Measurements from ENCODE around the gene SH2D7. TPM values are rescaled to one million over a fixed set of nuclear protein-coding genes. Genes with fewer than 3 reads are reported as not detected.

Gene SH2D7
- total RNA-seq, 2 experiments from 2014 or later, result not detected

DNA sequence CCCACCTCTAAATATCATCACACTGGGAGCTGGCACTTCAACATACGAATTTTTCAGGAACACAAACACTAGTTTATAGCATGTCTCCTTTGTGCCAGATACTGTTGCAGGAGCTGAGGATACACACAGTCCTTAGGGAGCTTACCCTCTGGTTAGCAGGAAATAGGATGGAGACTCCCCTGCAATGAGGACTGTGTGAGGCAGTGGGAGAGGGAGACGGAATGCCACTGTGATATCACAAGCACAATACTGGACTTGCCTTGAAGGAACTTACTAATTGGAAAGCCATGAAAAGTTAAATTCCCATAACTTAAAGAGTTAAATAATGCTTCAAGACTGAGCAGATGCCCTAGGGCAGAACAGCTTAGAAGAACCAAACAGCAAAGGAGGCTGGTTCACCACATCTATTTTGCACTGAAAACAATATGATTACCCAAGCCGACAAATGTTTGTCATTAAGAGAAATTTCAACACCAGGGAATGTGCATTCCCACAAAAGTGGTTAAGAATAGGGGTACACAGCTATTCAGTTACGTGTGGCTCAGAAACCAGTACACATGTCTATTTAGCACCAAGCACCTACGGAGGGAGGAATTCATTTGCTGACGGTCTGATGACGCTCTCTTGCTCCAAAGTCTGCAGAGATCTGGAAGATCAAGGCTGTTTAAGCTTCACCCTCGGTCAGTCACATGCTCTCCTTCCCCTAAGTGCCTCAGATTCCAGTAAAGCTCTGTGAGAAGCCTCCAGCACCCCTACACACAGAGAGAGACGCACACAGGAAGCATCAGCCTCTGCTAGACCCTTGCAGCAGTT, 20.1 kb upstream of the SH2D7 start:
- Mint-ChIP-seq H3K36me3 (ENCODE audit: low read depth) (peaks cover 49% of the 10 kb centered on the region), H3K4me3 (peak overlapping the region; percentile 15), H3K27me3 (no peaks in the 10 kb centered on the region), H3K27ac (peak overlapping the region; percentile 32), H3K9me3 (no peaks in the 10 kb centered on the region), H3K4me1 (peaks cover 50% of the 10 kb centered on the region)
- no peak for DNase-seq
- CTCF ChIA-PET, result interaction anchor here (1.0 to 10.2 kb wide), 8 partner anchors 11 to 113 kb away, joined by 3 to 125 read pairs (median 4); no protein-coding TSS in a partner anchor
- POLR2A ChIA-PET, result interaction anchor here (1.0 to 8.5 kb wide), 4 partner anchors 16 to 37 kb away, joined by 3 to 202 read pairs (median 4); no protein-coding TSS in a partner anchor

DNA sequence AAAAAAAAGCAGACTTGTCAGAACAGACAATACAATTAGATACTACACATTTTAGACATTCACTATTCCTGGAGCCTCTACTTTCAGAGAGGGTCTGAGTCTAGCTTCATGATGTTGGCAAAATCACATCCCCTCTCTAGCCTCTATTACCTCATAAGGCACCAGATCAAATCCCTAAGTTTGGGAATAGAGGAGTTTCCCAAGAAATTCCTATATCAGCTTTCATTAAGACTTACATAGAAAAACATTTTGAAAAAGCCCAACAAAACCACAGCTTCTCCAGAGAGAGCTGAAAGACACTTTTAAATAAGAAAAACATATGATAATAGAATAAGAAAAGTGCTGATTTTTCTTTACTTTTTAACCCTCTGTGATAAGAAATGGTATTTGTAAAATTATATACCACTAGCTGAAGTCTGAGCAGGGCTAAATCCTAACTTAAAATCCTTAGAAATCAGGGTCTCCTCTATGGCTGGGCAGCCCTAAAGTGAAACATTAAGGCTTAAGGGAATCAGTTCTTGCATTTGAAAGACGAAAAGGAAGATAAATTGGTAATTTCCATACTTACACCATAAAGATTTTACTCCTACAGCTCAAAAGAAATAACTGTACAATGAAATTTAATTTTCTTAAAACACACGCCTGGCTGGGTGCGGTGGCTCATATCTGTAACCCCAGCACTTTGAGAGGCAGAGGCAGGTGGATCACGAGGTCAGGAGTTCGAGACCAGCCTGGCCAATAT, 19.1 kb upstream of the SH2D7 start:
- peaks cover 46% of the 10 kb centered on the region for H3K36me3 Mint-ChIP-seq (ENCODE audit: low read depth)
- peak overlapping the region; percentile 15 for H3K4me3 Mint-ChIP-seq
- no peak for DNase-seq
- no peaks in the 10 kb centered on the region for H3K9me3 Mint-ChIP-seq
- H3K4me1 Mint-ChIP-seq, result peaks cover 55% of the 10 kb centered on the region
- H3K27me3 Mint-ChIP-seq, result no peaks in the 10 kb centered on the region
- POLR2A ChIA-PET, result interaction anchor here (1.0 to 8.5 kb wide), 4 partner anchors 17 to 38 kb away, joined by 3 to 202 read pairs (median 4); no protein-coding TSS in a partner anchor
- H3K27ac Mint-ChIP-seq, result peak overlapping the region; percentile 32
- CTCF ChIA-PET, result interaction anchor here (1.0 to 10.2 kb wide), 7 partner anchors 12 to 114 kb away, joined by 3 to 125 read pairs (median 5); no protein-coding TSS in a partner anchor

DNA sequence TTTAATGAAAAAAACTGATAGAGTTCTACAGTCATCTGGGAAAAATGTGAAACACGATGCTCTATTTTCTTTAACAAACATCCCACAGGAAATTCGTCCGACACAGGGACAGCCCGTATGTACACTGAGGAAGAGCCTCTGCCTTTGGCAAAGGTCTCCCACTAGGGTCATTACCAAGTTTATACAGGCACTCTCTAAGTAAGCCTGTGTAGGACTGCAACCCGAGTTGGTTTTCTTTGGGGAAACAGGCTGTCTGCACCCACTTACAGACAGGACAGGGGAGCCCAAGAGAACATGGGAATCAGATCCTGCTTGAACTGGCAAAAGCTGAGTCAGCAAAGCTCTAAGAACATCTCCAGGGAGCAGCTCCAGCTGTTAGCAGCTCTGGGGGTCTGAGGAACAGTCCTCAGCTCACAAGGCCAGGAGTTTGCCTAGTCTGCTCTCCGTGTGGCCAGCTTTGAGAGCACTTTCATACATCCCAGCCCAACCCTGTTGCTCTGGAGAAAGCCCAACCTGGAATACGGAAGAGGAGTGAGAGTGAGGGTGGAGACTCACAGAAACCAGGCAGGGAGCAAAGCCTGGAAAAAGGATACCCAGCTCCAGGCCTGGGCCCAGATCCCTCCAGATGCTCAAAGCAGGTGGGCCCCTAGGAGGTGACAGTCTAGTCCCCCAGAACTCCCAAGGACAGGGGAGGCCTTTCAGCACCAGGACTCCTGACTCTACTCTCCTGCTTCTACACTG, 16.7 kb upstream of the SH2D7 start:
- H3K27ac Mint-ChIP-seq, result peak overlapping the region; percentile 89
- H3K36me3 Mint-ChIP-seq (ENCODE audit: low read depth), result peaks cover 41% of the 10 kb centered on the region
- peak overlapping the region; percentile 100 for H3K4me3 Mint-ChIP-seq
- no peaks in the 10 kb centered on the region for H3K9me3 Mint-ChIP-seq
- CTCF ChIA-PET, result interaction anchor here (1.1 to 10.2 kb wide), 6 partner anchors 15 to 166 kb away, joined by 3 to 61 read pairs (median 4); no protein-coding TSS in a partner anchor
- H3K4me1 Mint-ChIP-seq, result peaks cover 56% of the 10 kb centered on the region
- DNase-seq, result no peak
- POLR2A ChIA-PET, result interaction anchor here (0.6 to 2.4 kb wide), 8 partner anchors 8 to 56 kb away, joined by 3 to 17 read pairs (median 4); no protein-coding TSS in a partner anchor
- H3K27me3 Mint-ChIP-seq, result no peaks in the 10 kb centered on the region

DNA sequence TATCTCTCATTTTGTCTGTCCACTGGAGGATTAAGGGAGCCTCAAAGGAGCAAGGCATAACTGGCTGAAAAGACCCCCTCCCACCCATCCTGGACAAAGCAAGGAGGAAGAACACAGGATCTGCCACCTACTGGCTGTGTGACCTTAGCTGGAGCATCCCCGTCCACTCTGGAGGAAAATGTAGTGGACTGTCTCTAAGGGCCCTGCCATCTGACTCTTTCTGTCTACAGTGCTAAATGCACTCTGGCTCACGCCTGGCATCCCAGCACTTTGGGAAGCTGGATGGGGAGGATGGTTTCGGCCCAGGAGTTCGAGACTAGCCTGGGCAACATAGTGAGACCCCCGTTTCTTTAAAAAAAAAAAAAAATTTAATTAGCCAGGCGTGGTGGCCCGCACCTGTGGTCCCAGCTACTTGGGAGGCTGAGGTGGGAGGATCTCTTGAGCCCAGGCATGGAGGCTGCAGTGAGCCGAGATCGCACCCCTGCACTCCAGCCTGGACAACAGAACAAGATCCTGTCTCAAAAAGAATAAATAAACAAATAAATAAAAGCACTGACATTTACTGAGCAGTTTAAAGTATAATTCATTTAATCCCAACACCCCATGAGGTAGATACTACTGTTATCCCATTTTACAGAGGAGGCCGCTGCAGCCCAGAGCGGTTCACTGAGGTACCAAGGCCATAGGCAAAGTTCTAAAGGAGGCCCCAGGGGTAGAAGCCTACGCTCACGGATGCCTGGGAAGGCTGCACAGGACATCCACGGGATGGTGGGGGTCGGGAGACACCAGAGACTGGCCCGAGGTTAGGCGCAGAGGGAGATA, 15.9 kb upstream of the SH2D7 start:
- peaks cover 52% of the 10 kb centered on the region for H3K4me1 Mint-ChIP-seq
- peaks cover 37% of the 10 kb centered on the region for H3K36me3 Mint-ChIP-seq (ENCODE audit: low read depth)
- POLR2A ChIA-PET, result interaction anchor here (0.8 to 2.4 kb wide), 12 partner anchors 13 to 57 kb away, joined by 3 to 17 read pairs (median 4); no protein-coding TSS in a partner anchor
- H3K27me3 Mint-ChIP-seq, result no peaks in the 10 kb centered on the region
- no peak for DNase-seq
- H3K4me3 Mint-ChIP-seq, result peak overlapping the region; percentile 100
- H3K9me3 Mint-ChIP-seq, result no peaks in the 10 kb centered on the region
- peak overlapping the region; percentile 89 for H3K27ac Mint-ChIP-seq
- CTCF ChIA-PET, result interaction anchor here (1.0 to 10.2 kb wide), 6 partner anchors 16 to 35 kb away, joined by 3 to 61 read pairs (median 4); no protein-coding TSS in a partner anchor

DNA sequence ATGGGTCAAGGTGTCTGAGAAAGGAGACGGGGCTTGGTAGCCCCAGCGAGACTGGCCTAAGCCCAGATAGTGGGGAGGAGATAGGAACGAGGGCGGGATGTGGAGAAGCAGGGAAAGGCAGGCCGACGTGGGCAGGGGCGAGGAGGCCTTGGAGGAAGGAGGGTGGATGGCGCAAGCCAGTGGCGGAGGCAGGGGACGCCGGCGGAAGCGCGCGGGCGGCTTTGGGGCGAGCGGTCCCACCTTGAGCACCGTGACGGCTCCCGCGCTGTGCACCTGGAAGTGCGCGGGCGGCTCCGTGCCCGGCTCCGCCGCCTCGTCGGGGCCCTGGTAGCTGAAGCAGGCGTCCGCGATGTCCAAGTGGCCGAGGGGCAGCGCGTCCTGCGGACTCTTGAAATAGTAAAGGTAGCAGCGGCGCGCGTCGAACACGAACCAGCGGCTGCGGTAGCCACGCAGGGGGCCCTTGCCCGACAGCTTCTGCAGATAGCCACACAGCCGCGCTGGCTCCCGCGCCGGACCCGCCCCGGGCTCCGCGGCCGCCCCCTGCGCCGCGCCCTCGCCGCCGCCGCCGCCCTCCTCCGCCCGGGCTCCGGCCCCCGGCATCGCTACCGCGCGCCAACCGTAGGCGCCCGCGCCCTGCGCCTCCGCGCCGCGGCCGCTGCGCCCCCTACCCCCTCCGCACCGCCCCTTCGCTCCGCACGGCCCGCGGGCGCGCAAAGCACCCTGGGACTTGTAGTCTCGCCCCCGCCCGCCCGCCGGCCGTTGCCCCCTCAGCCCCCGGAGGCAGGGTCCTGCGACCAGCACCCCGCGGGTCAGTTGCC, 15.1 kb upstream of the SH2D7 start, which contains the start of gene TBC1D2B:
TSS of gene TBC1D2B (minus strand) at position 659 of the 818 bp plus-strand sequence. CDS start at position 600, 59 bp downstream.
- H3K27me3 Mint-ChIP-seq, result no peaks in the 10 kb centered on the region
- peak; percentile 74 for DNase-seq
- peak within 1 kb of the TSS; percentile 100 for H3K4me3 Mint-ChIP-seq
- peaks cover 29% of the 10 kb centered on the region for H3K36me3 Mint-ChIP-seq (ENCODE audit: low read depth)
- peak within 1 kb of the TSS; percentile 89 for H3K27ac Mint-ChIP-seq
- POLR2A ChIA-PET, result interaction anchor here (0.7 to 2.4 kb wide), 8 partner anchors 14 to 38 kb away, joined by 3 to 17 read pairs (median 3); no protein-coding TSS in a partner anchor
- peaks cover 48% of the 10 kb centered on the region for H3K4me1 Mint-ChIP-seq
- CTCF ChIA-PET, result interaction anchor here (1.0 to 3.1 kb wide), 3 partner anchors 8 to 30 kb away, joined by 4 to 13 read pairs (median 12); no protein-coding TSS in a partner anchor
- no peaks in the 10 kb centered on the region for H3K9me3 Mint-ChIP-seq

DNA sequence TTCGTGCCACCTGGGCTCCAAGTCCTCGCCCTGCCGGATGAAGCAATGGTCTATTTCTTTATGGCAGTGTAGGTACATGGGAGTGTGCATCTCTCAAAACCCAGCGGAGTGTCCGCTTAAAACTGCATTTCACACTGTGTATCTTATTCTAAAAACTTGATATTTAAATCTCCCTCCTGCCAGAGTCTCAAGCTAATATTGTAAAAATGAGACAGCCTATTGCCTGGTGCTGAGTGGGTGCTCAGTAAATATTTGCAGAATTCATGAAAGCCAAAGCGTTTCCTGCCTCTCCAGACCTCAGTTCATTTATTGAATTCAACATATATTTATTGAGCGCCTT, 14.5 kb upstream of the SH2D7 start:
- H3K36me3 Mint-ChIP-seq (ENCODE audit: low read depth), result peaks cover 25% of the 10 kb centered on the region
- no peaks in the 10 kb centered on the region for H3K9me3 Mint-ChIP-seq
- peak; percentile 14 for DNase-seq
- no peaks in the 10 kb centered on the region for H3K27me3 Mint-ChIP-seq
- peaks cover 48% of the 10 kb centered on the region for H3K4me1 Mint-ChIP-seq
- CTCF ChIA-PET, result interaction anchor here (0.9 to 2.8 kb wide), 3 partner anchors 8 to 30 kb away, joined by 4 to 12 read pairs (median 4); no protein-coding TSS in a partner anchor
- peak overlapping the region; percentile 100 for H3K4me3 Mint-ChIP-seq
- peak overlapping the region; percentile 56 for H3K27ac Mint-ChIP-seq
- POLR2A ChIA-PET, result interaction anchor here (0.7 to 2.4 kb wide), 8 partner anchors 15 to 38 kb away, joined by 3 to 17 read pairs (median 3); no protein-coding TSS in a partner anchor

DNA sequence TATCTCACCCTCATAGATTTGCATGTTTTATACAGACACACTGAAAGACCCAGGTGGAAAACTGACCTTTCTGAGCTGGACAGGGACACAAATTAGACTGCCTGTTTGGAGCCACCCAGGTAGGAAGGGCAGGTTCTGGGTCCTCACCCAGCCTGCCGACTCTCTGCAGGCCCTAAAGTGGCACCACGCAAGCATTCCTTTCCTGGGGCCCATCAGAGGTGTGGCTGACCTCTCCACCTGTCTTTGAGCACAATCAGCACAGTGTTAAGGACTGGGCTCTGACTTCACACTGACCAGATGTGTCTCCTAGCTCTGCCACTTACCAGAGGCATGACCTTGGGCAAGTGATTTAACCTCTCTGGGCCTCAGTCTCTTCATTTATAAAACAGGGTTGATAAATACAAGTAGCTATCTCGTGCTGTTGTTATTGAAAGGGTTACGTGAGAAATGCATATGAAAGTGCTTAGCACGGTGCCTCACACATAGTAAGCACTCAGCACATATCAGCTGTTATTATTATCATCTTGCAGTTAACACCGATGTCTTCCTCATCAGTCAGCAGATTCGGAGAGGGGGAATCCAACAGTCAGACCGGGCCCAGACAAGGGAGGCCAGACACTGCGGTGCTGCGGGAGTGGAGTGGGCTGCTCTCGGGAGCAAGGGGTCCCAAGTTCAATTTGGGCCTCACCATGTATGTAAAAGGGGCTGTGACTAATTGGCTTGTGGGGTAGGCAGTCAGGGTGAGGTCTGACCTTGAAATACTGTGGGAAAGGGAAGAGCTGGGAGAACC, 12.9 kb upstream of the SH2D7 start:
- CTCF ChIA-PET, result interaction anchor here (1.0 to 2.8 kb wide), 5 partner anchors 10 to 52 kb away, joined by 3 to 12 read pairs (median 3); no protein-coding TSS in a partner anchor
- H3K4me3 Mint-ChIP-seq, result no peak overlapping the region
- H3K27me3 Mint-ChIP-seq, result no peaks in the 10 kb centered on the region
- H3K27ac Mint-ChIP-seq, result no peak overlapping the region
- peaks cover 48% of the 10 kb centered on the region for H3K4me1 Mint-ChIP-seq
- no peak for DNase-seq
- H3K9me3 Mint-ChIP-seq, result no peaks in the 10 kb centered on the region
- POLR2A ChIA-PET, result interaction anchor here (1.1 to 1.5 kb wide), 3 partner anchors 10 to 29 kb away, joined by 3 to 4 read pairs (median 3); no protein-coding TSS in a partner anchor
- peaks cover 19% of the 10 kb centered on the region for H3K36me3 Mint-ChIP-seq (ENCODE audit: low read depth)

DNA sequence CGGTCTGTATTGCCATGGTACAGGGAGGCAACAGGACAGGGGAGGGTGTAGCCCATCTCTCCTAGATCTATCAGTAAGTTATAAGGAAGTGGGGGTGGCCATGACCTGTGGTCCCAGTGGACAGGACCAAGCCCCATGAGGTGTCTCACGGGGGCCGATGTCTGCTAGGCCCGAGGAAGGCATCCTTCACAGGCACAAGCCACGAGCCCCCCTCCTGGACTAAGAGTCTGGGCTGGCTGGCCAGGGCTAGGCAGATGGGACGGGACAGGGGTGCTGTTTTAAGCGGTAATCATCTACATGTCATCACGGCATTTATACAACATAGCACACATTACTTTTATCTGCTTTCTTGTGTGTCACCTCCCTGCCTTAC, 12.3 kb upstream of the SH2D7 start:
- no peak for DNase-seq
- Mint-ChIP-seq H3K27ac (no peak overlapping the region), H3K36me3 (ENCODE audit: low read depth) (peaks cover 15% of the 10 kb centered on the region), H3K4me3 (no peak overlapping the region), H3K9me3 (no peaks in the 10 kb centered on the region), H3K4me1 (peaks cover 48% of the 10 kb centered on the region), H3K27me3 (no peaks in the 10 kb centered on the region)
- CTCF ChIA-PET, result interaction anchor here (1.0 to 2.8 kb wide), 3 partner anchors 10 to 52 kb away, joined by 3 to 12 read pairs (median 3); no protein-coding TSS in a partner anchor
- POLR2A ChIA-PET, result interaction anchor here (1.1 to 1.5 kb wide), 3 partner anchors 11 to 28 kb away, joined by 3 to 4 read pairs (median 3); no protein-coding TSS in a partner anchor

DNA sequence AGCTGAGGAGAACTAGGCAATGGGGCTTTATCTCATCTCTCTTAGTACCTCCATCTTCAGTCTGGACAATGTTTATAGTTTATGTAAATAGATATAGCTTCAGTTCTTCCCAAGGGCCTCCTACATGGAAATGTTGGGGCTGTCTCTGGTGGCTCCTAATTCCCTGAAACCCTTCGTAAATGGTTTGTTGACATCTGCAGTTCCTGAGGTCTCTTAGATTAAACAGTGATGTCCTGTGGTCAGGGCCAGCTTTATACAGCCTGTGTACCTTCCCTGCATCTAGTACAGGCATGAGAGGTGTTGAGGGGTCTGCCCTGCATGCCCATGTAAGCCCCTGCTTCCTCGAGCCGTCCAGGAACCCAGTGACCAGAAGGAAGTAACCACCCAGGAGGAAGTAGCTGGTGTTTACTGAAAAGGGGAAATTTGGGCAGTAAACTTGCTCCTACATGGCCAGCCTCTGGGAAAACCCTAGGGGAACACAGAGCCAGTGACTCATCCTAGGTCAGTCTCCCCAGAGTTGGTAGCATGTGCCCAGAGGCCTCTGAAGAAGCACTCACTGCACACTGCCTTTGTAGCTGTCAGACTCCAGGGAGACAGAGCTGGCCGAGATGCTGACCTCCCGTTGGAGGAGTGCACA, 10.1 kb upstream of the SH2D7 start:
- Mint-ChIP-seq H3K36me3 (ENCODE audit: low read depth) (no peaks in the 10 kb centered on the region), H3K9me3 (no peaks in the 10 kb centered on the region), H3K4me3 (no peak overlapping the region), H3K27ac (peak overlapping the region; percentile 18), H3K4me1 (peaks cover 37% of the 10 kb centered on the region), H3K27me3 (no peaks in the 10 kb centered on the region)
- ChIA-PET POLR2A (interaction anchor here (0.9 to 1.9 kb wide), 3 partner anchors 12 to 47 kb away, joined by 3 to 7 read pairs (median 6); no protein-coding TSS in a partner anchor), CTCF (interaction anchor here (0.8 kb wide), 2 partner anchors 12 to 20 kb away, joined by 3 to 5 read pairs; no protein-coding TSS in a partner anchor)
- DNase-seq, result no peak

All from activated CD4-positive, alpha-beta memory T cell treated with anti-CD3 and anti-CD28 coated beads, Interleukin-2, amount 10 ng/mL, durations not matched to agents 7 days and 5 days (primary cell).